Endothelial cell of umbilical vein (primary cell): ENCODE results near the gene TAOK1. TPM values are rescaled to one million over a fixed set of nuclear protein-coding genes. Genes with fewer than 3 reads are reported as not detected.
A peak's percentile ranks its signal among the peaks of the same experiment; 100 is the strongest.

Experiments
- BruUV-seq: library from RNA; stranded (reverse); fragments of 400-500 nt; replicated peaks from 2 replicates; lab custom pipeline; 2021; lab: Mats Ljungman, UMichigan
- CTCF ChIA-PET: fragments of 300-600, 350-600 bp; sonication (Branson Sonifier 250); formaldehyde crosslinking; loops from one replicate; lab custom pipeline; 2021; ENCODE audit warnings: antibody characterized with exemption, inconsistent platforms; lab: Charles Lee
- POLR2A ChIA-PET: fragments of 300-600, 350-600 bp; sonication (Branson Sonifier 250); formaldehyde crosslinking; loops from one replicate; lab custom pipeline; 2021; ENCODE audit warnings: antibody characterized with exemption, inconsistent platforms; lab: Charles Lee
- DNase-seq: peaks from one replicate; pipeline ENCODE4 v3.0.0-alpha.2; 2011; ENCODE audit warnings: low read depth, low spot score
- FAIRE-seq: peaks from 2 replicates; lab custom pipeline; 2011; peaks lifted over from hg19 to GRCh38; lab: Jason Lieb, UNC
- H2AFZ ChIP-seq: 2 replicates; pipeline ENCODE4 v1.6.0; 2012; ENCODE audit warnings: low read depth, low read length, control low read depth, inconsistent platforms
- H3K27ac ChIP-seq: 2 replicates; pipeline ENCODE4 v1.5.1; 2011; ENCODE audit warnings: low read depth, mild to moderate bottlenecking, control low read depth, low read length, moderate library complexity; ENCODE audit not compliant: insufficient read depth
- H3K27me3 ChIP-seq, 2 experiments: 2 replicates each; pipeline versions ENCODE4 v1.6.0 to v1.6.1; 2011; ENCODE audit warnings: low read length in 2 of 2, mixed read lengths in 1 of 2; ENCODE audit not compliant: control insufficient read depth in 2 of 2, insufficient read depth in 2 of 2
- H3K36me3 ChIP-seq, 2 experiments: 2 replicates in 1 of 2; 3 replicates in 1 of 2; pipeline ENCODE4 v1.5.1; 2011; ENCODE audit warnings: low read length in 2 of 2, mild to moderate bottlenecking in 1 of 2, moderate library complexity in 1 of 2; ENCODE audit not compliant: control insufficient read depth in 2 of 2, insufficient read depth in 2 of 2; ENCODE audit errors: extremely low read depth in 1 of 2
- H3K4me1 ChIP-seq: 3 replicates; pipeline ENCODE4 v1.5.1; 2011; ENCODE audit warnings: mild to moderate bottlenecking, low read length; ENCODE audit not compliant: control insufficient read depth, insufficient read depth; ENCODE audit errors: extremely low read depth
- H3K4me2 ChIP-seq: 2 replicates; pipeline ENCODE4 v1.6.1; 2011; ENCODE audit warnings: low read length, control low read depth, mixed read lengths; ENCODE audit not compliant: insufficient read depth
- H3K4me3 ChIP-seq, 3 experiments: fragments of 200-600 bp in 1 of 3; sonication (generic), shearing (Covaris generic) in 1 of 3; replicated peaks in 1 of 3; 2 replicates each; pipeline ENCODE4 v1.5.1; 2011 to 2016; ENCODE audit warnings: control low read depth in 3 of 3, low read length in 3 of 3, mild to moderate bottlenecking in 2 of 3, inconsistent platforms in 1 of 3, low read depth in 1 of 3, moderate library complexity in 1 of 3; ENCODE audit not compliant: insufficient read depth in 1 of 3
- H3K79me2 ChIP-seq: 2 replicates; pipeline ENCODE4 v1.6.0; 2012; ENCODE audit warnings: low read length, inconsistent platforms; ENCODE audit not compliant: control insufficient read depth, insufficient read depth
- H3K9ac ChIP-seq: replicated peaks from 2 replicates; pipeline ENCODE3; 2011; ENCODE audit warnings: low read length, control low read depth; ENCODE audit not compliant: insufficient read depth; ENCODE audit errors: extremely low read depth
- H3K9me1 ChIP-seq: replicated peaks from 3 replicates; pipeline ENCODE4 v1.6.0; 2011; ENCODE audit warnings: mild to moderate bottlenecking, low read length; ENCODE audit not compliant: control insufficient read depth, insufficient read depth; ENCODE audit errors: extremely low read depth
- H3K9me3 ChIP-seq: replicated peaks from 2 replicates; pipeline ENCODE4 v1.5.1; 2012; ENCODE audit warnings: low read length, inconsistent platforms; ENCODE audit not compliant: control insufficient read depth, insufficient read depth
- H4K20me1 ChIP-seq: replicated peaks from 2 replicates; pipeline ENCODE3; 2011; ENCODE audit warnings: mild to moderate bottlenecking, low read length; ENCODE audit not compliant: control insufficient read depth, insufficient read depth; ENCODE audit errors: extremely low read depth
- CTCF ChIP-seq, 2 donors: IDR thresholded peaks; 1 replicate in 1 of 2; 2 replicates in 1 of 2; pipeline ENCODE4 v1.5.1; 2011; ENCODE audit warnings: low read length in 2 of 2, mild to moderate bottlenecking in 2 of 2, moderate library complexity in 2 of 2, control low read depth in 1 of 2, inconsistent platforms in 1 of 2, low read depth in 1 of 2; ENCODE audit not compliant: insufficient read depth in 1 of 2; ENCODE audit errors: extremely low read depth in 1 of 2
- EZH2 ChIP-seq: IDR thresholded peaks from 2 replicates; pipeline ENCODE4 v1.6.1; 2012; ENCODE audit warnings: borderline replicate concordance, low read depth, mild to moderate bottlenecking, moderate library complexity, low read length, inconsistent platforms; ENCODE audit not compliant: severe bottlenecking
- FOS ChIP-seq: IDR thresholded peaks from 2 replicates; pipeline ENCODE4 v1.6.1; 2011; ENCODE audit warnings: mild to moderate bottlenecking, low read length, moderate library complexity, borderline replicate concordance; ENCODE audit not compliant: insufficient read depth
- GATA2 ChIP-seq: IDR thresholded peaks from 2 replicates; pipeline ENCODE4 v1.7.0; 2011; ENCODE audit warnings: low read depth, mild to moderate bottlenecking, moderate library complexity, mixed read lengths, low read length; ENCODE audit not compliant: insufficient read length, insufficient read depth
- JUN ChIP-seq: IDR thresholded peaks from 2 replicates; pipeline ENCODE4 v1.6.1; 2011; ENCODE audit warnings: borderline replicate concordance, low read depth; ENCODE audit not compliant: insufficient read length, insufficient read depth
- MAX ChIP-seq: IDR thresholded peaks from 2 replicates; pipeline ENCODE4 v1.6.1; 2011; ENCODE audit not compliant: insufficient read depth, insufficient read length
- MYC ChIP-seq: IDR thresholded peaks from one replicate; pipeline ENCODE4 v1.6.1; 2011; ENCODE audit warnings: mild to moderate bottlenecking, low read depth, low read length
- POLR2A ChIP-seq: IDR thresholded peaks from 2 replicates; pipeline ENCODE4 v1.6.1; 2012; ENCODE audit warnings: low read depth, mild to moderate bottlenecking, control low read depth, low read length
- POLR2AphosphoS5 ChIP-seq: IDR thresholded peaks from 2 replicates; pipeline ENCODE4 v1.6.1; 2012; ENCODE audit warnings: low read depth, mild to moderate bottlenecking, control low read depth, low read length, moderate library complexity; ENCODE audit not compliant: insufficient read depth
- dilution Hi-C: fragments of 300-500 bp; cut with MboI; formaldehyde crosslinking; loops from one replicate; pipeline ENCODE4 v1.15.0; 2019; ENCODE audit warnings: low sequenced_read_pairs; ENCODE audit not compliant: extremely low pct_ligation_motif_present
- intact Hi-C: fragments of 100-400 bp; cut with micrococcal nuclease; formaldehyde crosslinking; loops from one replicate; pipeline ENCODE4 v1.10.0; 2022
- polyA plus RNA-seq, 4 experiments: library from polyadenylated mRNA; depleted of rRNA in 3 of 4; stranded (reverse) in 3 of 4; unstranded in 1 of 4; fragments of >200 nt; gene quantifications; 2 replicates each; pipeline versions ENCODE4 v1.2.1 to v1.2.3, GENCODE V29; 2011 to 2012; ENCODE audit warnings: missing spikeins in 1 of 4
- total RNA-seq: library from RNA; stranded (reverse); gene quantifications from 2 replicates; pipeline ENCODE4 v1.2.3, GENCODE V29; 2021

TAOK1 gene
- total and polyA plus RNA-seq, 2 donors (not counting 3 experiments of a cell fraction or from before 2014, with no cell fraction given): 11.0 to 82.2 TPM

GRCh38 chr17:29583324-29584248 lies 193.4 kb downstream of the TAOK1 start:
- ChIA-PET POLR2A (no interaction called here), CTCF (interaction anchor here (4.3 to 9.4 kb wide), 2 partner anchors 9 to 33 kb away, joined by 113 to 152 read pairs; partner anchors contain the start of gene ANKRD13B)
- peak overlapping the region; percentile 96 for H3K27ac ChIP-seq
- DNase-seq: no peak
- dilution Hi-C loops (no loop called here), intact Hi-C loops (no loop called here)
- H3K9me3 ChIP-seq: no peaks in the 10 kb centered on the region
- peaks cover 15 to 26% of the 10 kb centered on the region in 2 experiments for H3K36me3 ChIP-seq
- H3K4me2 ChIP-seq: no peak overlapping the region
- no peak overlapping the region for H3K4me3 ChIP-seq
- peaks cover 72% of the 10 kb centered on the region for H3K79me2 ChIP-seq
- TF ChIP-seq MAX (no peak), GATA2 (no peak), EZH2 (no peak), POLR2A (no peak), FOS (no peak), POLR2AphosphoS5 (no peak), CTCF (IDR thresholded peaks at IDR 0.05; ENCODE audit: extremely low read depth in 1 of 2, insufficient read depth in 1 of 2, low read depth in 1 of 2, low read length in 2 of 2) (no peak), MYC (no peak), JUN (no peak)
- no peak overlapping the region for H3K9ac ChIP-seq
- BruUV-seq: no TSS peak
- H2AFZ ChIP-seq: no peak overlapping the region
- no peaks in the 10 kb centered on the region for H4K20me1 ChIP-seq
- H3K27me3 ChIP-seq: no peaks in the 10 kb centered on the region
- H3K4me1 ChIP-seq: peaks cover 45% of the 10 kb centered on the region
- H3K9me1 ChIP-seq: no peaks in the 10 kb centered on the region
- FAIRE-seq: peak; percentile 12
